ENCODE data around the gene TGFBRAP1.

The TGFBRAP1 gene

DNA sequence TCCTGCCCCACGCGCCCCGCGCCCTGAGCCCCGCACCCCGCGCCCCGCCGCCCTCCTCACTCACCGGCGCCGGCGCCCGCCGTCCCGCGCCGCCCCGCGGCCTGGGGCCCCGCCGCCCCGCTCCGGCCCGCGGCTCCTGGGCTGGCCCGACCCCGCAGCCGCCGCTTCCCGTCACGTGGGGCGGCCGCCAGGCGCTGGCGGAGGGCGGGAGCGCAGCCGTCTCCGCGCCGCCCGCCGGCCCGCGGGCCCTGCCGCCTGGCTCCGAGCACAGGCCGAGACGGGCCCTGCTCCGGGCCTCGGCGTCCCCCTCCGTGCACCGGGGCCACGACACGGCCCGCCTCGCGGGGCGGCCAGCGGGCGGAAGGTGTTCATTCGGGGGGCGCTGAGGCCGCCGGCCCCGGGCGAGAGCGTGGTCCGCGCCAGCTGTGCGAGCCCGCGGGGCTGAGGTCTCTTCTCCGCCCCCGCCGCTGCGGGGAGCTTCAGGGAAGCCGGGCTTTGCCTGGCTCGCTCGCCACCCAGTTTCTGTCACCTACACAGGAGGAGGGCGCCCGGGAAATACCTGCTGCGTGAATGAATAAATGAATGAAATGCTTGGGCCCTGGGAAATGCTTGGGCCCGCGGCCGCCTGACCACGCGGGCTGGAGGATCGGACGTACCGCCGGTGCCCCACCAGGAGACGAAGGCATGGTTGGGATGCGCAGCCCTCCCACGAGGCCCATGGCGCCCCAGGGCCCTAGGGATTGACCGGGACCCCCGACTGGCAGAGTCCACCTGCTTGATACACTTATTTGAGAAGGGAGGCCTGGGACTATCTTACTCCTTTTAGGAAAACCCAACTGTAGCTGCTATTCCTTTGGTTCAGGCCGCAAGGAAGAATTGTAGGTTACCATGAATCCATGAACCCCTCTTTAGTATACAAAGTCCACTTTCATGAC is at the start of gene TGFBRAP1:
TSS of gene TGFBRAP1 (minus strand) at position 175 of the 935 bp plus-strand sequence. CDS start 21,434 bp downstream, outside the sequence.
- Histone ChIP-seq H3K27me3 (ENCODE audit: control insufficient read depth in 2 of 2, insufficient read depth in 2 of 2, low read length in 2 of 2) (no peaks in the 10 kb centered on the region), H3K27ac (ENCODE audit: low read depth in 2 of 2, low read length in 2 of 2) (peak within 1 kb of the TSS; percentile 70 to 78)

GRCh38 chr2:105378921-105379383 is 49.4 kb upstream of the TGFBRAP1 start:
- H3K4me3 ChIP-seq (ENCODE audit: low read length in 2 of 2): no peak overlapping the region
- no peaks in the 10 kb centered on the region for H3K27me3 ChIP-seq (ENCODE audit: control insufficient read depth in 2 of 2, insufficient read depth in 2 of 2, low read length in 2 of 2)
- H3K9ac ChIP-seq (ENCODE audit: low read depth in 1 of 2, low read length in 2 of 2): no peak overlapping the region
- peaks cover 3 to 15% of the 10 kb centered on the region in 2 donors for H3K4me1 ChIP-seq (ENCODE audit: control insufficient read depth in 2 of 2, insufficient read depth in 2 of 2, low read length in 2 of 2)
- no peak overlapping the region for H3K27ac ChIP-seq (ENCODE audit: low read depth in 2 of 2, low read length in 2 of 2)
- H3K36me3 ChIP-seq (ENCODE audit: control insufficient read depth in 2 of 2, insufficient read depth in 2 of 2, low read length in 2 of 2): peaks cover 25 to 47% of the 10 kb centered on the region in 2 donors
- H3K9me3 ChIP-seq (ENCODE audit: control insufficient read depth in 2 of 2, low read length in 2 of 2): no peaks in the 10 kb centered on the region

More for the DNA sequence above, at the start of gene TGFBRAP1:
- Histone ChIP-seq H3K4me1 (ENCODE audit: control insufficient read depth in 2 of 2, insufficient read depth in 2 of 2, low read length in 2 of 2) (peaks cover 16 to 18% of the 10 kb centered on the region in 2 donors), H3K36me3 (ENCODE audit: control insufficient read depth in 2 of 2, insufficient read depth in 2 of 2, low read length in 2 of 2) (peaks cover 0 to 5% of the 10 kb centered on the region in 2 donors), H3K9ac (ENCODE audit: low read depth in 1 of 2, low read length in 2 of 2) (peak within 1 kb of the TSS; percentile 73 to 83), H3K9me3 (ENCODE audit: control insufficient read depth in 2 of 2, low read length in 2 of 2) (no peaks in the 10 kb centered on the region), H3K4me3 (ENCODE audit: low read length in 2 of 2) (peak within 1 kb of the TSS; percentile 78 to 91)

- Histone ChIP-seq H3K4me3 (ENCODE audit: low read length in 2 of 2) (no peak overlapping the region), H3K9ac (ENCODE audit: low read depth in 1 of 2, low read length in 2 of 2) (no peak overlapping the region), H3K4me1 (ENCODE audit: control insufficient read depth in 2 of 2, insufficient read depth in 2 of 2, low read length in 2 of 2) (peaks cover 3 to 15% of the 10 kb centered on the region in 2 donors), H3K9me3 (ENCODE audit: control insufficient read depth in 2 of 2, low read length in 2 of 2) (no peaks in the 10 kb centered on the region), H3K27ac (ENCODE audit: low read depth in 2 of 2, low read length in 2 of 2) (no peak overlapping the region), H3K36me3 (ENCODE audit: control insufficient read depth in 2 of 2, insufficient read depth in 2 of 2, low read length in 2 of 2) (peaks cover 26 to 51% of the 10 kb centered on the region in 2 donors), H3K27me3 (ENCODE audit: control insufficient read depth in 2 of 2, insufficient read depth in 2 of 2, low read length in 2 of 2) (no peaks in the 10 kb centered on the region)
These were observed 48.8 kb upstream of the TGFBRAP1 start for GRCh38 chr2:105378276-105378840.

- H3K4me1 ChIP-seq (ENCODE audit: control insufficient read depth in 2 of 2, insufficient read depth in 2 of 2, low read length in 2 of 2): peaks cover 3 to 16% of the 10 kb centered on the region in 2 donors
These were observed 48.3 kb upstream of the TGFBRAP1 start for GRCh38 chr2:105377871-105378270.

GRCh38 chr2:105376789-105377240 is 47.3 kb upstream of the TGFBRAP1 start:
- Histone ChIP-seq H3K4me3 (ENCODE audit: low read length in 2 of 2) (no peak overlapping the region), H3K9me3 (ENCODE audit: control insufficient read depth in 2 of 2, low read length in 2 of 2) (no peaks in the 10 kb centered on the region), H3K27ac (ENCODE audit: low read depth in 2 of 2, low read length in 2 of 2) (no peak overlapping the region), H3K4me1 (ENCODE audit: control insufficient read depth in 2 of 2, insufficient read depth in 2 of 2, low read length in 2 of 2) (peaks cover 3 to 16% of the 10 kb centered on the region in 2 donors), H3K36me3 (ENCODE audit: control insufficient read depth in 2 of 2, insufficient read depth in 2 of 2, low read length in 2 of 2) (peaks cover 28 to 52% of the 10 kb centered on the region in 2 donors), H3K9ac (ENCODE audit: low read depth in 1 of 2, low read length in 2 of 2) (no peak overlapping the region), H3K27me3 (ENCODE audit: control insufficient read depth in 2 of 2, insufficient read depth in 2 of 2, low read length in 2 of 2) (no peaks in the 10 kb centered on the region)

More at GRCh38 chr2:105377871-105378270, 48.3 kb upstream of the TGFBRAP1 start:
- H3K9me3 ChIP-seq (ENCODE audit: control insufficient read depth in 2 of 2, low read length in 2 of 2): no peaks in the 10 kb centered on the region
- H3K4me3 ChIP-seq (ENCODE audit: low read length in 2 of 2): no peak overlapping the region
- peaks cover 29 to 53% of the 10 kb centered on the region in 2 donors for H3K36me3 ChIP-seq (ENCODE audit: control insufficient read depth in 2 of 2, insufficient read depth in 2 of 2, low read length in 2 of 2)
- no peak overlapping the region for H3K27ac ChIP-seq (ENCODE audit: low read depth in 2 of 2, low read length in 2 of 2)
- H3K27me3 ChIP-seq (ENCODE audit: control insufficient read depth in 2 of 2, insufficient read depth in 2 of 2, low read length in 2 of 2): no peaks in the 10 kb centered on the region
- no peak overlapping the region for H3K9ac ChIP-seq (ENCODE audit: low read depth in 1 of 2, low read length in 2 of 2)

DNA sequence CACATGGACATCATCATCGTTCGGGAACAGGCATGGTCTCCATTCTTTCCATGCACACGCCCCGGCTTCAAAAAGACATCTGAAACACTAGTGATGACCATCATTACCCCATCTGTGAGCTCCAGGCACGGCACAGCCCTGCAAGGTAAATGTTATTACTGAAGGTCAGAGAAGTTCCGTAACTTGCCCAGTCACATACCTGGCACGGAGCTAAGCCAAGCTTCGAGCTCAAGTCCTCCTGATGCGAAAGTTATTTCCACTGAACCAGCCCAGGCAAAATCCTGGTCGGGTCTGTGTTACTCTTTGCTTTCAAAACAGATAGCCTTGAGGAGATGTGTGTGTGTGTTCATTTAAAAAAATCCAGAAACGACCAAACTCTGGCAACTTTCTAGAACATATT is 46.5 kb upstream of the TGFBRAP1 start:
- Histone ChIP-seq H3K9me3 (ENCODE audit: control insufficient read depth in 2 of 2, low read length in 2 of 2) (no peaks in the 10 kb centered on the region), H3K4me3 (ENCODE audit: low read length in 2 of 2) (no peak overlapping the region), H3K9ac (ENCODE audit: low read depth in 1 of 2, low read length in 2 of 2) (no peak overlapping the region), H3K27me3 (ENCODE audit: control insufficient read depth in 2 of 2, insufficient read depth in 2 of 2, low read length in 2 of 2) (no peaks in the 10 kb centered on the region), H3K27ac (ENCODE audit: low read depth in 2 of 2, low read length in 2 of 2) (peak overlapping the region; percentile 17 to 28), H3K36me3 (ENCODE audit: control insufficient read depth in 2 of 2, insufficient read depth in 2 of 2, low read length in 2 of 2) (peaks cover 28 to 49% of the 10 kb centered on the region in 2 donors), H3K4me1 (ENCODE audit: control insufficient read depth in 2 of 2, insufficient read depth in 2 of 2, low read length in 2 of 2) (peaks cover 3 to 16% of the 10 kb centered on the region in 2 donors)

GRCh38 chr2:105375001-105375561 is 45.5 kb upstream of the TGFBRAP1 start:
- H3K9ac ChIP-seq (ENCODE audit: low read depth in 1 of 2, low read length in 2 of 2): no peak overlapping the region
- H3K27me3 ChIP-seq (ENCODE audit: control insufficient read depth in 2 of 2, insufficient read depth in 2 of 2, low read length in 2 of 2): no peaks in the 10 kb centered on the region
- peaks cover 3 to 14% of the 10 kb centered on the region in 2 donors for H3K4me1 ChIP-seq (ENCODE audit: control insufficient read depth in 2 of 2, insufficient read depth in 2 of 2, low read length in 2 of 2)
- peak overlapping the region; percentile 53 to 69 for H3K27ac ChIP-seq (ENCODE audit: low read depth in 2 of 2, low read length in 2 of 2)
- no peaks in the 10 kb centered on the region for H3K9me3 ChIP-seq (ENCODE audit: control insufficient read depth in 2 of 2, low read length in 2 of 2)
- no peak overlapping the region for H3K4me3 ChIP-seq (ENCODE audit: low read length in 2 of 2)
- peaks cover 29 to 48% of the 10 kb centered on the region in 2 donors for H3K36me3 ChIP-seq (ENCODE audit: control insufficient read depth in 2 of 2, insufficient read depth in 2 of 2, low read length in 2 of 2)

GRCh38 chr2:105373895-105374401 is 44.4 kb upstream of the TGFBRAP1 start:
- Histone ChIP-seq H3K9me3 (ENCODE audit: control insufficient read depth in 2 of 2, low read length in 2 of 2) (no peaks in the 10 kb centered on the region), H3K4me1 (ENCODE audit: control insufficient read depth in 2 of 2, insufficient read depth in 2 of 2, low read length in 2 of 2) (peaks cover 0 to 16% of the 10 kb centered on the region in 2 donors), H3K27me3 (ENCODE audit: control insufficient read depth in 2 of 2, insufficient read depth in 2 of 2, low read length in 2 of 2) (no peaks in the 10 kb centered on the region), H3K9ac (ENCODE audit: low read depth in 1 of 2, low read length in 2 of 2) (no peak overlapping the region), H3K36me3 (ENCODE audit: control insufficient read depth in 2 of 2, insufficient read depth in 2 of 2, low read length in 2 of 2) (peaks cover 29 to 48% of the 10 kb centered on the region in 2 donors), H3K27ac (ENCODE audit: low read depth in 2 of 2, low read length in 2 of 2) (peak overlapping the region; percentile 53 to 69), H3K4me3 (ENCODE audit: low read length in 2 of 2) (no peak overlapping the region)

DNA sequence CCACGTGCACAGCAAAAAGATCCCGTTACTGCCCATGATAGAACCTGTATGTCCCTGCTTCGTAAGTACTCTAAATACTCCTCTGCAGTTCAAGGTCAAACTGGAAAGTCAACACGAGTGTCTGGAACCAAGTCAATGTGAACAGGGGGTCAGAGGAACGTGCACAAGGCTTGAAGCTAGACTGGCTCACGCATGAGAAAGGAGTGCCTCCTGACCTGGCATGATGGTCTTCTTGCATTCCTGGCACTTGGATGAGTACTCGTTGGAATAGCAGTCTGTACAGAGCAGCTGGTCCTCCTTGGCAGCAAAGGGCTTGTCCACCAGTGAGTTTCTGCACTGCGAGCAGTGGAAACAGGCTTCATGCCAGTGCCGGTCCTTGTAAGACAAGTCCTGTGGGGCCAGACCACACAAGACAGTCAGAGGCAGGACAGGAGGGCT is 43.8 kb upstream of the TGFBRAP1 start:
- Histone ChIP-seq H3K4me3 (ENCODE audit: low read length in 2 of 2) (no peak overlapping the region), H3K9me3 (ENCODE audit: control insufficient read depth in 2 of 2, low read length in 2 of 2) (no peaks in the 10 kb centered on the region), H3K27ac (ENCODE audit: low read depth in 2 of 2, low read length in 2 of 2) (peak overlapping the region; percentile 53 to 69), H3K27me3 (ENCODE audit: control insufficient read depth in 2 of 2, insufficient read depth in 2 of 2, low read length in 2 of 2) (no peaks in the 10 kb centered on the region), H3K36me3 (ENCODE audit: control insufficient read depth in 2 of 2, insufficient read depth in 2 of 2, low read length in 2 of 2) (peaks cover 28 to 44% of the 10 kb centered on the region in 2 donors), H3K4me1 (ENCODE audit: control insufficient read depth in 2 of 2, insufficient read depth in 2 of 2, low read length in 2 of 2) (peaks cover 0 to 21% of the 10 kb centered on the region in 2 donors), H3K9ac (ENCODE audit: low read depth in 1 of 2, low read length in 2 of 2) (no peak overlapping the region)
